Stomach (tissue), 9 donors: ENCODE data around the gene ANKRD33B. TPM values are rescaled to one million over a fixed set of nuclear protein-coding genes. Genes with fewer than 3 reads are reported as not detected.
"Not testable (repeated sequence)": the region's sequence is repeated elsewhere in the genome, so short reads cannot be mapped to it uniquely, and the experiment has no call there.

ENCODE experiments used
- DNase-seq, 2 donors: peaks; one replicate each; pipeline versions ENCODE4 v3.0.0 to v3.0.0-alpha.2; 2013 to 2019
- H3K27ac ChIP-seq, 5 donors: fragments of 200-600 bp in 4 of 5; sonication (generic) in 4 of 5; one replicate each; pipeline ENCODE4 v1.5.1; 2013 to 2019; ENCODE audit warnings: mild to moderate bottlenecking in 1 of 5, moderate library complexity in 1 of 5
- H3K27me3 ChIP-seq, 3 donors: fragments of 200-600 bp; sonication (generic); one replicate each; pipeline ENCODE4 v1.5.1; 2017 to 2019; ENCODE audit warnings: mixed run types in 1 of 3
- H3K36me3 ChIP-seq, 4 donors: fragments of 200-600 bp; sonication (generic); 1 replicate in 3 of 4; 2 replicates in 1 of 4; pipeline ENCODE4 v1.5.1; 2016 to 2019
- H3K4me1 ChIP-seq, 4 donors: fragments of 200-600 bp; sonication (generic); one replicate each; pipeline ENCODE4 v1.5.1; 2016 to 2019
- H3K4me3 ChIP-seq, 4 donors: fragments of 200-600 bp; sonication (generic) in 3 of 4; one replicate each; pipeline ENCODE4 v1.5.1; 2016 to 2019; ENCODE audit warnings: mild to moderate bottlenecking in 1 of 4
- H3K9me3 ChIP-seq, 4 donors: fragments of 200-600 bp; sonication (generic); one replicate each; pipeline ENCODE4 v1.5.1; 2016 to 2019
- EP300 ChIP-seq: sonication (generic); formaldehyde crosslinking; IDR thresholded peaks from one replicate; pipeline ENCODE4 v1.6.1; 2017; ENCODE audit warnings: antibody characterized with exemption
- POLR2A ChIP-seq, 4 donors: fragments of 450-650 bp; IDR thresholded peaks; one replicate each; pipeline ENCODE4 v1.6.1; 2016; ENCODE audit warnings: antibody characterized with exemption in 4 of 4, control low read depth in 2 of 4, mild to moderate bottlenecking in 1 of 4, moderate library complexity in 1 of 4
- POLR2AphosphoS5 ChIP-seq, 3 donors: sonication (generic); formaldehyde crosslinking; IDR thresholded peaks; one replicate each; pipeline ENCODE4 v1.6.1; 2016; ENCODE audit warnings: antibody characterized with exemption in 3 of 3
- WGBS, 5 donors: extraction: QIAGEN DNeasy Blood & Tissue Kit in 3 of 5; methylation state at CpG; one replicate each; pipeline versions ENCODE4 v1.1.5 to v1.1.7; 2013 to 2018; 5-methylcytosine and 5-hydroxymethylcytosine counted together
- intact Hi-C: fragments of 100-400 bp; cut with DNase I; formaldehyde crosslinking; loops from one replicate; pipeline ENCODE4 v1.15.1; 2023; ENCODE audit warnings: low total_unique reads
- polyA plus RNA-seq, 3 donors: library from polyadenylated mRNA; stranded (reverse); fragments of 200-250 nt; gene quantifications; one replicate each; pipeline ENCODE4 v1.2.3, GENCODE V29; 2013
- total RNA-seq, 5 donors: library from RNA; depleted of rRNA; stranded (reverse); fragments of >200 nt; gene quantifications; one replicate each; pipeline versions ENCODE4 v1.1.0 to v1.2.3, GENCODE V29; 2014 to 2016
- TF ChIP-seq, protein P1 (sequence below), 7 experiments: fragments of 450-650 bp in 4 of 7; fragments of 200-600 bp in 3 of 7; sonication (generic) in 3 of 7; IDR thresholded peaks; one replicate each; pipeline ENCODE4 v1.5.1; 2016 to 2019; ENCODE audit warnings: antibody characterized with exemption in 7 of 7, control low read depth in 2 of 7, mild to moderate bottlenecking in 1 of 7
- donor health status: healthy with polysubstance abuse.
- donor health status: Bipolar disorder and iron deficiency.
- donor health status: healthy.

The ANKRD33B gene
- total and polyA plus RNA-seq, 8 donors: 0.45 to 6.4 (median 1.8) TPM

DNA sequence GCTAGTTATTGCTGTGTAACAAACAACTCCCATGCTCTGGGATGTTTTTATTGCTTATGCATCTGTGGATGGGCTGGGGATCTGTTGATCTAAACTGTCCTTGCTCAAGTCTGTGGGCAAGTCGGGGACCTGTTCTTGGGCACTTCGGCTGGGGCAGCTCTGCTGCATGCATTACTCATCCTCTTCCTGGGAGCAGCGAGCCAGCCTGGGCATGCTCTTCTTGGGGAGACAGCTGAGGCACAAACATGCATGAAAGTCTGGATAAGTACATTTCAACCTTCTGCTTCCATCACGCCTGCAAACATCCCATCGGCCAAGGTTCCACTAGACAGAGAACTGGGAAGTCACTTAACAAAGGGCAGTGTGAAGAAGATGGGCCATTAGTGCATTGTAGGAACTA, 66.3 kb downstream of the ANKRD33B start:
- H3K9me3 ChIP-seq: no peaks in the 10 kb centered on the region
- no peaks in the 10 kb centered on the region for H3K27me3 ChIP-seq
- 81 to 94% (median 87%) methylated on average over 5 of the region's 5 CpGs for WGBS, 5 donors
- no peak overlapping the region for H3K27ac ChIP-seq
- H3K4me3 ChIP-seq: no peak overlapping the region
- peaks cover 9 to 54% (median 20%) of the 10 kb centered on the region in 4 donors for H3K4me1 ChIP-seq
- no peak for DNase-seq
- TF ChIP-seq EP300 (no peak), POLR2AphosphoS5 (IDR thresholded peaks at IDR 0.05) (no peak), POLR2A (IDR thresholded peaks at IDR 0.05) (no peak)
- TF ChIP-seq, protein P1, sequence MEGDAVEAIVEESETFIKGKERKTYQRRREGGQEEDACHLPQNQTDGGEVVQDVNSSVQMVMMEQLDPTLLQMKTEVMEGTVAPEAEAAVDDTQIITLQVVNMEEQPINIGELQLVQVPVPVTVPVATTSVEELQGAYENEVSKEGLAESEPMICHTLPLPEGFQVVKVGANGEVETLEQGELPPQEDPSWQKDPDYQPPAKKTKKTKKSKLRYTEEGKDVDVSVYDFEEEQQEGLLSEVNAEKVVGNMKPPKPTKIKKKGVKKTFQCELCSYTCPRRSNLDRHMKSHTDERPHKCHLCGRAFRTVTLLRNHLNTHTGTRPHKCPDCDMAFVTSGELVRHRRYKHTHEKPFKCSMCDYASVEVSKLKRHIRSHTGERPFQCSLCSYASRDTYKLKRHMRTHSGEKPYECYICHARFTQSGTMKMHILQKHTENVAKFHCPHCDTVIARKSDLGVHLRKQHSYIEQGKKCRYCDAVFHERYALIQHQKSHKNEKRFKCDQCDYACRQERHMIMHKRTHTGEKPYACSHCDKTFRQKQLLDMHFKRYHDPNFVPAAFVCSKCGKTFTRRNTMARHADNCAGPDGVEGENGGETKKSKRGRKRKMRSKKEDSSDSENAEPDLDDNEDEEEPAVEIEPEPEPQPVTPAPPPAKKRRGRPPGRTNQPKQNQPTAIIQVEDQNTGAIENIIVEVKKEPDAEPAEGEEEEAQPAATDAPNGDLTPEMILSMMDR (IDR thresholded peaks at IDR 0.05): no peak
- no peaks in the 10 kb centered on the region for H3K36me3 ChIP-seq
- intact Hi-C loops: no loop called here

DNA sequence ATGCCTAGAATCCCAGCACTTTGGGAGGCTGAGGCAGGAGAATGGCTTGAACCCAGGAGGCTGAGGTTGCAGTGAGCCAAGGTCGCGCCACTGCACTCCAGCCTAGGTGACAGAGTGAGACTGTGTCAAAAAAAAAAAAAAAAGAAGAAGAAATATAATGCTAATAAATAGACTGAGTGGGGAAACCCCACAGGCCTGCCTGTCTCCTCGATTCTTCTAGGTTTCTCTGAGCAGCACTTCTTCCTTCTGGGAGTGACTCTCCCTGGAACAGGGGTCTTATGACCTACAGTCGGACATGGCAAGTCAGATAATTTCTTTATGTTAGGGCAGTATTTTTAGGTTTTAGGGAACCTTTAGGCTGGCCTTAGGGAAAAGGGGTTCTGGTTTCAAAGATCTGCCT, 66.9 kb downstream of the ANKRD33B start:
- H3K27me3 ChIP-seq, intact Hi-C loops, H3K4me3 ChIP-seq, H3K9me3 ChIP-seq, DNase-seq, H3K27ac ChIP-seq, H3K36me3 ChIP-seq: not testable (repeated sequence)
- 39 to 90% (median 73%) methylated on average over 2 to 4 of the region's 4 CpGs for WGBS, 5 donors
- H3K4me1 ChIP-seq: peaks cover 9 to 54% (median 19%) of the 10 kb centered on the region in 4 donors

DNA sequence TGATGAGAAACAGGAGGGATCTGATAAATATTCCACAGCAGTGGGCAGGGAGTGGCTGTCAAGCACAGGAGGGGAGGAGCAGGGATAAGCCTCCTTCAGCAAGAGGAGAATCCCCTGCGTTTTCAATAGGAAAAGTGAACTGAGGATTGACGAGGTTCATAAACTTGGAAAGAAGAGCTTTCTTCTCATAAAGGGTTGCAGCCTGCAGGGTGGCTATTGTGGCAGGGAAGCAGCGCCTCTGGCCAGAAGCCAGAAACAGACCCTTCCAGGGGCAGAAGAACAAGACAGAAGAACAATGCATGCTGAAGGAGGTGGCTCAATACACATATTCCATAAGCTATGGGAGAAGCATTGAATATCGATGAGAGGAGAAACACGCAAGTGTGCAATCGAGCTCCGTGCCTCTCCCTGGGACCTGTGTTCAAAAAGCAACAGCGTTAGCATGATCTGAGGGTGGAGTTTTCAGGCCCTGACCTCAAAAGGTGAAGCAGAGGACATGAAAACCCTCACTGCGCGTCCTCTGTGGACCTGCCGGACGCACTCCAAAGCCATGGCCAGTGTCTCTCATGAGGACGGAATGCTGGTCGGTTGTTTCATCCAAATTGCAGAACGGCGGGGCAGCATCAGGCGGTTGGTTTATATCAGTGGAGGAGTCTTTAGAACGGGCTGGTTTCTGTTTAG, 67.6 kb downstream of the ANKRD33B start:
- peak overlapping the region in 2 of 5 donors; percentile 1 to 26 for H3K27ac ChIP-seq
- no peaks in the 10 kb centered on the region for H3K9me3 ChIP-seq
- TF ChIP-seq POLR2A (IDR thresholded peaks at IDR 0.05) (no peak), EP300 (no peak), POLR2AphosphoS5 (IDR thresholded peaks at IDR 0.05) (no peak)
- TF ChIP-seq, protein P1 (IDR thresholded peaks at IDR 0.05): no peak
- DNase-seq: no peak
- H3K36me3 ChIP-seq: no peaks in the 10 kb centered on the region
- peak overlapping the region in 1 of 4 donors; percentile 16 for H3K4me3 ChIP-seq
- 80 to 88% (median 84%) methylated on average over 18 of the region's 18 CpGs for WGBS, 5 donors
- peaks cover 0 to 6% (median 0%) of the 10 kb centered on the region in 3 donors for H3K27me3 ChIP-seq
- peaks cover 8 to 46% (median 15%) of the 10 kb centered on the region in 4 donors for H3K4me1 ChIP-seq
- intact Hi-C loops: no loop called here

DNA sequence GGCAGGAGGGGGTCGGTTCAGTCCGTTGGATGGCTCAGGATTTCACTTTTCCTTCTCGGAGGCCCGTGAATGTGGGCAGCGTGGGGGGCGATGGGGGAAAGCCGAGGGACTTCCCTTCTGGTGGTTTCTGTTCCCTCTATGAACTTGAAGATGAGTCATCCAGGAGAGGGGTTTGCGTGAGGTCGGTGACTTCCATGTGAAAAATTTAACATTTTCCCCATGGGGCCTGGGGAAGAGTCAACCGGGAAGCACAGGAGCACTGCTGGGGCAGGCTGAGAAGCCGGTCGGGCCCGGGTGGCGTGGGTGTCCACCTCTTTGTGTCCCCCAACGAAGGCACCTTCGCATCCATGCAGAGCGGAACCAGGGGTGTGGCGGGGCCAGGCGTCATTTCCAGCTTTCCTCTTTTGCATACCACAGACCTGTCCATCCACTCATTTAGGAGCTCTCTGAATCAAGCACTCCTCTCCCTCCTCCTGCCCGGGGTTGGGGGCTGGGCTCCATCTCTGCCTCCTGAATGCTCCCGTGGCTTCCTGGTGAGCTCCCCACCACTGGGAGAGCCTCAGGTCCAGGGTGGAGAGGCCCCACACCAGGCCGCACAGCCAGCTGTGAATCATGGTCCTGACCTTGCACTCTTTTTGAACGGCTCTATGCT, 68.4 kb downstream of the ANKRD33B start:
- no peaks in the 10 kb centered on the region for H3K36me3 ChIP-seq
- intact Hi-C loops: no loop called here
- peak overlapping the region in 1 of 4 donors; percentile 16 for H3K4me3 ChIP-seq
- peak overlapping the region in 2 of 5 donors; percentile 1 to 26 for H3K27ac ChIP-seq
- DNase-seq: no peak
- WGBS, 5 donors: 62 to 76% (median 73%) methylated on average over 23 of the region's 23 CpGs
- no peak for TF ChIP-seq POLR2AphosphoS5 (IDR thresholded peaks at IDR 0.05)
- TF ChIP-seq EP300: no peak
- TF ChIP-seq, protein P1 (IDR thresholded peaks at IDR 0.05): no peak
- TF ChIP-seq POLR2A (IDR thresholded peaks at IDR 0.05): no peak
- H3K4me1 ChIP-seq: peaks cover under 1 to 39% (median 10%) of the 10 kb centered on the region in 4 donors
- no peaks in the 10 kb centered on the region for H3K9me3 ChIP-seq
- H3K27me3 ChIP-seq: peaks cover 0 to 13% (median 0%) of the 10 kb centered on the region in 3 donors
